Testis (tissue), 2 donors: ENCODE data around the gene MYO9B.

Source experiments
- CTCF ChIP-seq, 3 experiments: fragments of 450-650 bp in 2 of 3; fragments of 200-600 bp in 1 of 3; sonication (generic) in 1 of 3; IDR thresholded peaks; one replicate each; pipeline ENCODE4 v1.5.1; 2016 to 2019; ENCODE audit warnings: antibody characterized with exemption in 3 of 3, mild to moderate bottlenecking in 2 of 3, moderate library complexity in 1 of 3
- POLR2A ChIP-seq: fragments of 450-650 bp; IDR thresholded peaks from one replicate; pipeline ENCODE4 v1.6.1; 2017; ENCODE audit warnings: antibody characterized with exemption, mild to moderate bottlenecking, moderate library complexity

GRCh38 chr19:17210296-17210695 is 134.7 kb downstream of the MYO9B start:
- no peak for TF ChIP-seq CTCF (IDR thresholded peaks at IDR 0.05)
- TF ChIP-seq POLR2A = no peak
